HepG2 (cell line): ENCODE data around the gene CTSZ. TPM values are rescaled to one million over a fixed set of nuclear protein-coding genes. Genes with fewer than 3 reads are reported as not detected.
A peak's percentile ranks its signal among the peaks of the same experiment; 100 is the strongest.

ENCODE experiments used
- KDM5A ChIP-seq: fragments of 200-600 bp; sonication (generic); IDR thresholded peaks from 2 replicates; pipeline ENCODE4 v1.7.0; 2018; ENCODE audit warnings: antibody characterized with exemption, mild to moderate bottlenecking, low read length, borderline replicate concordance
- MBNL3 ChIP-seq: fragments of 250-450 bp; sonication (Bioruptor Pico); conservative IDR thresholded peaks from 2 replicates; pipeline ENCODE4 v1.8.0; 2022; ENCODE audit warnings: mild to moderate bottlenecking, inconsistent platforms
- SALL1 ChIP-seq: sonication (generic); formaldehyde crosslinking; IDR thresholded peaks from 2 replicates; pipeline ENCODE4 v1.8.0; 2022; ENCODE audit warnings: mild to moderate bottlenecking, missing genetic modification reagents
- SSRP1 ChIP-seq: IDR thresholded peaks from 2 replicates; pipeline ENCODE4 v1.6.1; 2016; ENCODE audit warnings: control low read depth
- polyA plus RNA-seq, 8 experiments: library from polyadenylated mRNA; depleted of rRNA in 3 of 8; stranded (reverse) in 7 of 8; unstranded in 1 of 8; fragments of >200 nt; fragmentation: Illumina TruSeq in 4 of 8; extraction: Trizol in 4 of 8; gene quantifications; 2 replicates each; pipeline versions ENCODE4 v1.2.1 to v1.2.3, GENCODE V29; 2011 to 2016; ENCODE audit warnings: low read depth in 4 of 8, missing spikeins in 1 of 8, mixed read lengths in 1 of 8; ENCODE audit not compliant: insufficient read depth in 1 of 8
- total RNA-seq, 5 experiments: library from RNA; depleted of rRNA; stranded (reverse); fragments of >200 nt; fragmentation: Illumina TruSeq; extraction: Trizol; gene quantifications; 2 replicates each; pipeline ENCODE4 v1.2.3, GENCODE V29; 2016; ENCODE audit warnings: low read depth in 1 of 5
- TF ChIP-seq, protein P1 (sequence below): sonication (generic); formaldehyde crosslinking; conservative IDR thresholded peaks from 2 replicates; pipeline ENCODE4 v1.8.0; 2022; ENCODE audit warnings: low read depth, missing genetic modification reagents
- TF ChIP-seq, protein P2 (sequence below): sonication (generic); formaldehyde crosslinking; IDR thresholded peaks from 2 replicates; pipeline ENCODE4 v1.5.1; 2020; ENCODE audit warnings: mild to moderate bottlenecking, missing genetic modification reagents, moderate library complexity
- TF ChIP-seq, protein P3 (sequence below): sonication (generic); formaldehyde crosslinking; IDR thresholded peaks from 2 replicates; pipeline ENCODE4 v1.5.0; 2020; ENCODE audit warnings: missing genetic modification reagents
- TF ChIP-seq, protein P4 (sequence below), 2 experiments: sonication (generic) in 1 of 2; formaldehyde crosslinking in 1 of 2; IDR thresholded peaks; 2 replicates each; pipeline versions ENCODE4 v1.6.1 to v1.9.0; 2014 to 2022; ENCODE audit warnings: antibody characterized with exemption in 1 of 2, borderline replicate concordance in 1 of 2, inconsistent platforms in 1 of 2, low read depth in 1 of 2, missing genetic modification reagents in 1 of 2

CTSZ gene
- total and polyA plus RNA-seq, 2 of the 13 experiments (the other 11 are each of a cell fraction or from before 2014, with no cell fraction given): 0.33 TPM; not detected in 1

DNA sequence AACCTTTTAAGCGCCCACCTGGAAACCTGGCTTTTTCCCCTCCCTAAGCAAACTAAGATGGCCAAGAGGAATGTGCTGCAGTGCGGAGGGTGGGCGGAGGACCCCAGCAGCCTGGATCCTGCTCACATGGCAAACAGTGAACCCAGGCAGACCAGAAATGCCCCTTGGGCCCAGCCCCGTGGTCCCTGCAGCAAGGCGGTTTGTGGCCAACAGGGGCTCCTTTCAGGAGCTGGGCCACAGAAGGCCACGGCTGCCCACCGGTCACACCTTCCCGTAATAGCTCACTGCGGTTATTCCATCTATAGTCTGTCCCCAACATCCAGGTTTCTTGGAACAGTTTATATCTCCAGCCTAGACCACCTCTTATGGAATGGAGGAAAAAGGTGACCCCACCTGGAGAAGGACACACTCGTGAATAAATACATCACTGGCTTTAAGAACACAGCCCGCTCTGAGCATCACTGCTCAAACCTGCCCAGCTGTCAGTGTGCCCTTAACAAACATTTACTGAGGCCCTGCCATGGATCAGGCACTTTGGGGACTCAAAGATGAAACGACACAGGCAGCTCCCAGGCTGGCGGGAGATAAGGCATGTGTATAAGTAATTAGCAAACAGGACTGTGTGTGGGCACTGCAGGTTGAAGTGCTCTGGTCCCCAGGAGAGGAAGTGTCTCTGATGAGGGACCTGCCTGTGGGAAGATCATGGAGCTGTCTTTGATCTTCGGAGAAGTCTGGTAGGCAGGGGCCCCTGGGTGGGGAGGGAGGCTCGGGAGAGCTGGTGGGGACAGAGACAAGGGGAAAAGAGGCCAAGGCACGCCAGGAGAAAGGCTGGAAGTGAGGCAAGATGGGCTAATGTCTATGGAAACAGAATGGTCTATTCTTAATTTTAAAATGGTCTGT is 9.0 kb upstream of the CTSZ start (continued):
- TF ChIP-seq, protein P1, sequence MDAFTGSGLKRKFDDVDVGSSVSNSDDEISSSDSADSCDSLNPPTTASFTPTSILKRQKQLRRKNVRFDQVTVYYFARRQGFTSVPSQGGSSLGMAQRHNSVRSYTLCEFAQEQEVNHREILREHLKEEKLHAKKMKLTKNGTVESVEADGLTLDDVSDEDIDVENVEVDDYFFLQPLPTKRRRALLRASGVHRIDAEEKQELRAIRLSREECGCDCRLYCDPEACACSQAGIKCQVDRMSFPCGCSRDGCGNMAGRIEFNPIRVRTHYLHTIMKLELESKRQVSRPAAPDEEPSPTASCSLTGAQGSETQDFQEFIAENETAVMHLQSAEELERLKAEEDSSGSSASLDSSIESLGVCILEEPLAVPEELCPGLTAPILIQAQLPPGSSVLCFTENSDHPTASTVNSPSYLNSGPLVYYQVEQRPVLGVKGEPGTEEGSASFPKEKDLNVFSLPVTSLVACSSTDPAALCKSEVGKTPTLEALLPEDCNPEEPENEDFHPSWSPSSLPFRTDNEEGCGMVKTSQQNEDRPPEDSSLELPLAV (CRISPR knock-in tag): no peak
- TF ChIP-seq KDM5A (no peak), SALL1 (CRISPR knock-in tag) (peak; percentile 96), SSRP1 (CRISPR knock-in tag) (no peak), MBNL3 (no peak)
- TF ChIP-seq, protein P2, sequence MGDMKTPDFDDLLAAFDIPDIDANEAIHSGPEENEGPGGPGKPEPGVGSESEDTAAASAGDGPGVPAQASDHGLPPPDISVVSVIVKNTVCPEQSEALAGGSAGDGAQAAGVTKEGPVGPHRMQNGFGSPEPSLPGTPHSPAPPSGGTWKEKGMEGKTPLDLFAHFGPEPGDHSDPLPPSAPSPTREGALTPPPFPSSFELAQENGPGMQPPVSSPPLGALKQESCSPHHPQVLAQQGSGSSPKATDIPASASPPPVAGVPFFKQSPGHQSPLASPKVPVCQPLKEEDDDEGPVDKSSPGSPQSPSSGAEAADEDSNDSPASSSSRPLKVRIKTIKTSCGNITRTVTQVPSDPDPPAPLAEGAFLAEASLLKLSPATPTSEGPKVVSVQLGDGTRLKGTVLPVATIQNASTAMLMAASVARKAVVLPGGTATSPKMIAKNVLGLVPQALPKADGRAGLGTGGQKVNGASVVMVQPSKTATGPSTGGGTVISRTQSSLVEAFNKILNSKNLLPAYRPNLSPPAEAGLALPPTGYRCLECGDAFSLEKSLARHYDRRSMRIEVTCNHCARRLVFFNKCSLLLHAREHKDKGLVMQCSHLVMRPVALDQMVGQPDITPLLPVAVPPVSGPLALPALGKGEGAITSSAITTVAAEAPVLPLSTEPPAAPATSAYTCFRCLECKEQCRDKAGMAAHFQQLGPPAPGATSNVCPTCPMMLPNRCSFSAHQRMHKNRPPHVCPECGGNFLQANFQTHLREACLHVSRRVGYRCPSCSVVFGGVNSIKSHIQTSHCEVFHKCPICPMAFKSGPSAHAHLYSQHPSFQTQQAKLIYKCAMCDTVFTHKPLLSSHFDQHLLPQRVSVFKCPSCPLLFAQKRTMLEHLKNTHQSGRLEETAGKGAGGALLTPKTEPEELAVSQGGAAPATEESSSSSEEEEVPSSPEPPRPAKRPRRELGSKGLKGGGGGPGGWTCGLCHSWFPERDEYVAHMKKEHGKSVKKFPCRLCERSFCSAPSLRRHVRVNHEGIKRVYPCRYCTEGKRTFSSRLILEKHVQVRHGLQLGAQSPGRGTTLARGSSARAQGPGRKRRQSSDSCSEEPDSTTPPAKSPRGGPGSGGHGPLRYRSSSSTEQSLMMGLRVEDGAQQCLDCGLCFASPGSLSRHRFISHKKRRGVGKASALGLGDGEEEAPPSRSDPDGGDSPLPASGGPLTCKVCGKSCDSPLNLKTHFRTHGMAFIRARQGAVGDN (CRISPR knock-in tag): peak; percentile 86
- TF ChIP-seq, protein P3, sequence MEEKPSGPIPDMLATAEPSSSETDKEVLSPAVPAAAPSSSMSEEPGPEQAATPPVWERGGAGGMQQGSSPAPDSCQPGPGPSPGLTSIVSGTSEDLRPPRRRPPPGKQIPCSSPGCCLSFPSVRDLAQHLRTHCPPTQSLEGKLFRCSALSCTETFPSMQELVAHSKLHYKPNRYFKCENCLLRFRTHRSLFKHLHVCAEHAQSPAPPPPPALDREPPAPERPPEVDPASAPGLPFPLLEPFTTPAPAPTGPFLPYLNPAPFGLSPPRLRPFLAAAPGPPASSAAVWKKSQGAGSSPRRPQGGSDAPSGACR (CRISPR knock-in tag): peak; percentile 85; the same call in 1 of the 2 replicates
- TF ChIP-seq, protein P4, sequence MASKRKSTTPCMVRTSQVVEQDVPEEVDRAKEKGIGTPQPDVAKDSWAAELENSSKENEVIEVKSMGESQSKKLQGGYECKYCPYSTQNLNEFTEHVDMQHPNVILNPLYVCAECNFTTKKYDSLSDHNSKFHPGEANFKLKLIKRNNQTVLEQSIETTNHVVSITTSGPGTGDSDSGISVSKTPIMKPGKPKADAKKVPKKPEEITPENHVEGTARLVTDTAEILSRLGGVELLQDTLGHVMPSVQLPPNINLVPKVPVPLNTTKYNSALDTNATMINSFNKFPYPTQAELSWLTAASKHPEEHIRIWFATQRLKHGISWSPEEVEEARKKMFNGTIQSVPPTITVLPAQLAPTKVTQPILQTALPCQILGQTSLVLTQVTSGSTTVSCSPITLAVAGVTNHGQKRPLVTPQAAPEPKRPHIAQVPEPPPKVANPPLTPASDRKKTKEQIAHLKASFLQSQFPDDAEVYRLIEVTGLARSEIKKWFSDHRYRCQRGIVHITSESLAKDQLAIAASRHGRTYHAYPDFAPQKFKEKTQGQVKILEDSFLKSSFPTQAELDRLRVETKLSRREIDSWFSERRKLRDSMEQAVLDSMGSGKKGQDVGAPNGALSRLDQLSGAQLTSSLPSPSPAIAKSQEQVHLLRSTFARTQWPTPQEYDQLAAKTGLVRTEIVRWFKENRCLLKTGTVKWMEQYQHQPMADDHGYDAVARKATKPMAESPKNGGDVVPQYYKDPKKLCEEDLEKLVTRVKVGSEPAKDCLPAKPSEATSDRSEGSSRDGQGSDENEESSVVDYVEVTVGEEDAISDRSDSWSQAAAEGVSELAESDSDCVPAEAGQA (IDR thresholded peaks at IDR 0.05; ENCODE audit: low read depth): no peak
- TF ChIP-seq, protein P4 (CRISPR knock-in tag; IDR thresholded peaks at IDR 0.05; ENCODE audit: borderline replicate concordance): no peak; the same call in 1 of the 2 replicates
